IMR-90 (cell line): ENCODE data around the gene ITSN1. TPM values are rescaled to one million over a fixed set of nuclear protein-coding genes. Genes with fewer than 3 reads are reported as not detected.

ENCODE experiments used
- ATAC-seq: fragments of 200-7000 bp; cut with Tn5 transposase; 2 replicates; pipeline ENCODE4 v1.9.1; 2020; ENCODE audit warnings: low read depth, mild to moderate bottlenecking, moderate library complexity
- BruUV-seq: library from RNA; stranded (reverse); fragments of 400-500 nt; replicated peaks from 2 replicates; lab custom pipeline; 2021; lab: Mats Ljungman, UMichigan
- CTCF ChIA-PET: fragments of 300-600 bp; formaldehyde crosslinking; extraction: SDS; loops from one replicate; lab custom pipeline; 2021; ENCODE audit warnings: antibody characterized with exemption; lab: Yijun Ruan, JAX
- POLR2A ChIA-PET: fragments of 300-600 bp; sonication (Branson Sonifier 250); formaldehyde crosslinking; loops from one replicate; lab custom pipeline; 2022; ENCODE audit warnings: antibody characterized with exemption; ENCODE audit not compliant: unreplicated experiment; lab: Charles Lee
- DNase-seq: peaks from one replicate; pipeline ENCODE4 v3.0.0; 2013
- H2AFZ ChIP-seq: replicated peaks from 2 replicates; pipeline ENCODE3; 2013; ENCODE audit warnings: low read length, mild to moderate bottlenecking; ENCODE audit not compliant: poor library complexity
- H2AK5ac ChIP-seq: 2 replicates; pipeline ENCODE4 v1.6.1; 2013; ENCODE audit warnings: low read depth, low read length, inconsistent platforms
- H2AK9ac ChIP-seq: replicated peaks from 2 replicates; pipeline ENCODE3; 2013; ENCODE audit warnings: mild to moderate bottlenecking, low read depth, low read length, moderate library complexity; ENCODE audit not compliant: poor library complexity
- H2BK120ac ChIP-seq: 2 replicates; pipeline ENCODE4 v1.6.1; 2013; ENCODE audit warnings: low read depth, low read length, inconsistent platforms
- H2BK15ac ChIP-seq: 3 replicates; pipeline ENCODE4 v1.6.1; 2013; ENCODE audit warnings: low read depth, low read length, inconsistent platforms
- H2BK20ac ChIP-seq: 2 replicates; pipeline ENCODE4 v1.6.1; 2013; ENCODE audit warnings: low read depth, mild to moderate bottlenecking, inconsistent platforms, low read length, moderate library complexity
- H2BK5ac ChIP-seq: 2 replicates; pipeline ENCODE4 v1.6.1; 2013; ENCODE audit warnings: mild to moderate bottlenecking, low read depth, low read length, inconsistent platforms; ENCODE audit not compliant: poor library complexity, severe bottlenecking
- H3K14ac ChIP-seq: replicated peaks from 2 replicates; pipeline ENCODE4 v1.6.1; 2013; ENCODE audit warnings: low read depth, low read length, inconsistent platforms
- H3K18ac ChIP-seq: 2 replicates; pipeline ENCODE4 v1.6.1; 2013; ENCODE audit warnings: low read depth, low read length, control low read depth
- H3K23ac ChIP-seq: 2 replicates; pipeline ENCODE4 v1.6.1; 2013; ENCODE audit warnings: low read depth, low read length, inconsistent platforms
- H3K27ac ChIP-seq: 2 replicates; pipeline ENCODE4 v1.5.1; 2013; ENCODE audit warnings: mild to moderate bottlenecking, control low read depth, low read length; ENCODE audit not compliant: insufficient read depth
- H3K27me3 ChIP-seq: 2 replicates; pipeline ENCODE4 v1.6.1; 2013; ENCODE audit warnings: low read length; ENCODE audit not compliant: control insufficient read depth, insufficient read depth
- H3K36me3 ChIP-seq: 2 replicates; pipeline ENCODE4 v1.6.1; 2013; ENCODE audit warnings: low read length, mixed read lengths; ENCODE audit not compliant: control insufficient read depth, insufficient read depth
- H3K4ac ChIP-seq: 2 replicates; pipeline ENCODE4 v1.6.1; 2013; ENCODE audit warnings: low read depth, low read length, inconsistent platforms
- H3K4me1 ChIP-seq: 2 replicates; pipeline ENCODE4 v1.6.1; 2013; ENCODE audit warnings: low read length, mixed read lengths; ENCODE audit not compliant: control insufficient read depth, insufficient read depth
- H3K4me2 ChIP-seq: 2 replicates; pipeline ENCODE4 v1.6.1; 2013; ENCODE audit warnings: low read depth, mild to moderate bottlenecking, control low read depth, low read length, moderate library complexity
- H3K4me3 ChIP-seq: 2 replicates; pipeline ENCODE4 v1.5.1; 2013; ENCODE audit warnings: low read depth, mild to moderate bottlenecking, control low read depth, low read length, moderate library complexity; ENCODE audit not compliant: insufficient read depth
- H3K56ac ChIP-seq: 2 replicates; pipeline ENCODE4 v1.6.1; 2013; ENCODE audit warnings: low read length, inconsistent platforms; ENCODE audit not compliant: insufficient read depth; ENCODE audit errors: extremely low read depth
- H3K79me1 ChIP-seq, 2 experiments: 2 replicates each; pipeline ENCODE4 v1.6.1; 2013; ENCODE audit warnings: low read length in 2 of 2, inconsistent platforms in 1 of 2, low read depth in 1 of 2
- H3K9ac ChIP-seq: 2 replicates; pipeline ENCODE4 v1.6.1; 2013; ENCODE audit warnings: low read depth, low read length, control low read depth
- H3K9me1 ChIP-seq: 2 replicates; pipeline ENCODE4 v1.6.1; 2013; ENCODE audit warnings: low read length, inconsistent platforms; ENCODE audit not compliant: insufficient read depth
- H3K9me3 ChIP-seq: 2 replicates; pipeline ENCODE4 v1.6.1; 2013; ENCODE audit warnings: low read length; ENCODE audit not compliant: control insufficient read depth, insufficient read depth
- H4K20me1 ChIP-seq: 2 replicates; pipeline ENCODE4 v1.6.1; 2013; ENCODE audit warnings: low read length, inconsistent platforms; ENCODE audit not compliant: insufficient read depth
- H4K5ac ChIP-seq: 2 replicates; pipeline ENCODE4 v1.6.1; 2013; ENCODE audit warnings: mild to moderate bottlenecking, low read depth, low read length, control low read depth
- H4K8ac ChIP-seq, 2 experiments: 2 replicates each; pipeline ENCODE4 v1.6.1; 2013; ENCODE audit warnings: low read depth in 2 of 2, low read length in 2 of 2, control low read depth in 1 of 2, inconsistent platforms in 1 of 2
- H4K91ac ChIP-seq: 2 replicates; pipeline ENCODE4 v1.6.1; 2013; ENCODE audit warnings: low read depth, low read length, inconsistent platforms; ENCODE audit not compliant: insufficient read depth
- BHLHE40 ChIP-seq: fragments of 150-350 bp; IDR thresholded peaks from 2 replicates; pipeline ENCODE4 v1.6.1; 2016; ENCODE audit warnings: mild to moderate bottlenecking, low read depth, low read length
- CEBPB ChIP-seq: IDR thresholded peaks from 2 replicates; pipeline ENCODE4 v1.6.1; 2012; ENCODE audit warnings: low read depth, low read length, improper control_type of control experiment
- ELK1 ChIP-seq: fragments of 150-350 bp; IDR thresholded peaks from 2 replicates; pipeline ENCODE4 v1.6.1; 2016; ENCODE audit warnings: low read depth, mild to moderate bottlenecking, low read length, moderate library complexity, borderline replicate concordance
- FOS ChIP-seq: fragments of 150-350 bp; IDR thresholded peaks from 2 replicates; pipeline ENCODE4 v1.6.1; 2016; ENCODE audit warnings: low read depth, low read length
- MAZ ChIP-seq: IDR thresholded peaks from 2 replicates; pipeline ENCODE4 v1.6.1; 2012; ENCODE audit warnings: low read depth, mild to moderate bottlenecking, low read length, improper control_type of control experiment, moderate library complexity, borderline replicate concordance
- MXI1 ChIP-seq: IDR thresholded peaks from 2 replicates; pipeline ENCODE4 v1.6.1; 2012; ENCODE audit warnings: low read depth, mild to moderate bottlenecking, low read length, moderate library complexity, borderline replicate concordance
- RAD21 ChIP-seq: IDR thresholded peaks from 2 replicates; pipeline ENCODE4 v1.6.1; 2012; ENCODE audit warnings: low read length, improper control_type of control experiment
- RFX5 ChIP-seq: IDR thresholded peaks from 2 replicates; pipeline ENCODE4 v1.8.0; 2012; ENCODE audit warnings: low read depth, mild to moderate bottlenecking, low read length, moderate library complexity
- USF2 ChIP-seq: fragments of 150-350 bp; IDR thresholded peaks from 2 replicates; pipeline ENCODE4 v1.6.1; 2017; ENCODE audit warnings: mild to moderate bottlenecking, antibody characterized with exemption, low read length, low read depth
- whole genome bisulfite sequencing, 2 experiments: methylation state at CpG; one replicate each; pipeline versions ENCODE4 v1.1.5 to v1.1.7; 2013; ENCODE audit warnings: missing lambda C conversion rate in 2 of 2; ENCODE audit not compliant: insufficient read length in 1 of 2; ENCODE audit errors: extremely low coverage in 2 of 2; 5-methylcytosine and 5-hydroxymethylcytosine counted together
- dilution Hi-C: fragments of 300-500 bp; cut with HindIII; formaldehyde crosslinking; loops from one replicate; pipeline ENCODE4 v1.14.3; 2018; ENCODE audit warnings: low sequenced_read_pairs; ENCODE audit not compliant: unreplicated experiment
- in situ Hi-C: fragments of 300-500 bp; cut with MboI; formaldehyde crosslinking; loops from 3 replicates; pipeline ENCODE4 v1.14.3; 2019; ENCODE audit warnings: low sequenced_read_pairs, inconsistent platforms, mixed read lengths
- intact Hi-C: fragments of 100-400 bp; cut with micrococcal nuclease; formaldehyde crosslinking; loops from 2 replicates; pipeline ENCODE4 v1.10.0; 2022
- polyA plus RNA-seq, 3 experiments: library from polyadenylated mRNA; depleted of rRNA; stranded (reverse); fragments of >200 nt; gene quantifications; 2 replicates each; pipeline ENCODE4 v1.2.3, GENCODE V29; 2012; ENCODE audit warnings: low replicate concordance in 1 of 3
- total RNA-seq: library from RNA; depleted of rRNA; stranded (reverse); fragments of >200 nt; gene quantifications from 2 replicates; pipeline ENCODE4 v1.2.3, GENCODE V29; 2012

The ITSN1 gene
- total and polyA plus RNA-seq, 2 of the 4 experiments (the other 2 are of a cell fraction): 45.4 to 62.0 TPM

GRCh38 chr21:33608559-33608958, 33.7 kb upstream of the ITSN1 start:
- ChIA-PET CTCF (no interaction called here), POLR2A (no interaction called here)
- Histone ChIP-seq H2AFZ (no peak overlapping the region), H4K91ac (no peak overlapping the region), H3K9me1 (no peaks in the 10 kb centered on the region), H3K79me1 (no peaks in the 10 kb centered on the region), H4K8ac (no peak overlapping the region), H3K4me3 (no peak overlapping the region), H2BK5ac (peak overlapping the region; percentile 36), H2BK15ac (no peak overlapping the region), H3K23ac (no peak overlapping the region), H4K5ac (no peak overlapping the region), H3K18ac (no peak overlapping the region), H2AK9ac (no peak overlapping the region), H3K27ac (no peak overlapping the region; the same call in 1 of the 2 replicates), H2AK5ac (no peak overlapping the region), H3K27me3 (no peaks in the 10 kb centered on the region), H3K4ac (no peak overlapping the region), H4K20me1 (no peaks in the 10 kb centered on the region), H2BK120ac (no peak overlapping the region), H3K14ac (no peak overlapping the region), H3K4me1 (no peaks in the 10 kb centered on the region), H3K9ac (no peak overlapping the region), H3K9me3 (no peaks in the 10 kb centered on the region), H2BK20ac (no peak overlapping the region), H3K4me2 (no peak overlapping the region), H3K56ac (no peak overlapping the region), H3K36me3 (peaks cover 11% of the 10 kb centered on the region)
- no TSS peak for BruUV-seq
- WGBS, 2 experiments: no CpG with 5 or more reads among the region's 1 CpG
- intact Hi-C loops (loop anchor here (5.0 kb wide), 1 partner anchor 406 kb away; no protein-coding TSS in a partner anchor), dilution Hi-C loops (no loop called here), in situ Hi-C loops (no loop called here)
- DNase-seq (peak; percentile 65), ATAC-seq (peak; percentile 70)
- no peak for TF ChIP-seq FOS
- TF ChIP-seq MAZ: no peak
- no peak for TF ChIP-seq BHLHE40
- no peak for TF ChIP-seq CEBPB
- no peak for TF ChIP-seq ELK1
- no peak for TF ChIP-seq MXI1
- TF ChIP-seq RAD21: no peak
- no peak for TF ChIP-seq USF2
- TF ChIP-seq RFX5: no peak
